Glutamatergic neuron (in vitro differentiated cells): ENCODE measurements around the gene TAGLN3. TPM values are rescaled to one million over a fixed set of nuclear protein-coding genes. Genes with fewer than 3 reads are reported as not detected.
"Not testable (repeated sequence)": the region's sequence is repeated elsewhere in the genome, so short reads cannot be mapped to it uniquely, and the experiment has no call there.

ENCODE experiments used
- DNase-seq: peaks from one replicate; pipeline ENCODE4 v3.0.0; 2022
- H3K27ac Mint-ChIP-seq: one replicate; pipeline ENCODE4 v1.8.0; 2020; ENCODE audit warnings: mild to moderate bottlenecking, mixed read lengths, inconsistent platforms; ENCODE audit not compliant: unreplicated experiment
- H3K27me3 Mint-ChIP-seq: one replicate; pipeline ENCODE4 v1.8.0; 2020; ENCODE audit warnings: mild to moderate bottlenecking, moderate library complexity, mixed read lengths, inconsistent platforms; ENCODE audit not compliant: unreplicated experiment
- H3K36me3 Mint-ChIP-seq: one replicate; pipeline ENCODE4 v1.8.0; 2020; ENCODE audit warnings: mild to moderate bottlenecking, mixed read lengths, inconsistent platforms; ENCODE audit not compliant: unreplicated experiment
- H3K4me1 Mint-ChIP-seq: one replicate; pipeline ENCODE4 v1.8.0; 2020; ENCODE audit warnings: mild to moderate bottlenecking, low read depth, mixed read lengths, inconsistent platforms; ENCODE audit not compliant: unreplicated experiment
- H3K4me3 Mint-ChIP-seq: one replicate; pipeline ENCODE4 v1.8.0; 2020; ENCODE audit warnings: mild to moderate bottlenecking, mixed read lengths, inconsistent platforms; ENCODE audit not compliant: unreplicated experiment
- H3K9me3 Mint-ChIP-seq: one replicate; pipeline ENCODE4 v1.8.0; 2020; ENCODE audit warnings: mild to moderate bottlenecking, moderate library complexity, mixed read lengths, inconsistent platforms; ENCODE audit not compliant: unreplicated experiment
- CTCF ChIP-seq: fragments of 200-600 bp; sonication (generic); IDR thresholded peaks from one replicate; pipeline ENCODE4 v1.5.0; 2021; ENCODE audit not compliant: partially characterized antibody, unreplicated experiment
- total RNA-seq: library from RNA; stranded (reverse); fragmentation: NEBNext Ultra II Directional; extraction: Animal tissue kit (Norgen Biotek cat#: 25700); gene quantifications from one replicate; pipeline ENCODE4 v1.2.1, GENCODE V29; 2021; ENCODE audit not compliant: unreplicated experiment

The TAGLN3 gene
- total RNA-seq, 1 donor from 2014 or later: 819 TPM

GRCh38 chr3:112034436-112034835, 35.7 kb downstream of the TAGLN3 start, which contains the start of gene TMPRSS7:
TSS of gene TMPRSS7 (plus strand) at chr3:112034736. CDS start at chr3:112034846, 110 bp downstream.
- Mint-ChIP-seq H3K4me3 (no peak within 1 kb of the TSS), H3K27ac (no peak within 1 kb of the TSS), H3K9me3 (no peaks in the 10 kb centered on the region), H3K27me3 (no peaks in the 10 kb centered on the region), H3K4me1 (peaks cover 19% of the 10 kb centered on the region), H3K36me3 (peaks cover 4% of the 10 kb centered on the region)
- TF ChIP-seq CTCF: no peak
- no peak for DNase-seq

GRCh38 chr3:112035241-112035640, 36.5 kb downstream of the TAGLN3 start:
- no peak for DNase-seq
- no peak overlapping the region for H3K4me3 Mint-ChIP-seq
- H3K27me3 Mint-ChIP-seq: no peaks in the 10 kb centered on the region
- H3K4me1 Mint-ChIP-seq: peaks cover 19% of the 10 kb centered on the region
- no peak for TF ChIP-seq CTCF
- H3K27ac Mint-ChIP-seq: no peak overlapping the region
- peaks cover 4% of the 10 kb centered on the region for H3K36me3 Mint-ChIP-seq
- H3K9me3 Mint-ChIP-seq: no peaks in the 10 kb centered on the region

- not testable (repeated sequence) for DNase-seq, H3K36me3 Mint-ChIP-seq
- H3K4me1 Mint-ChIP-seq: peaks cover 17% of the 10 kb centered on the region
Observed at GRCh38 chr3:112037194-112037593, 38.5 kb downstream of the TAGLN3 start.

GRCh38 chr3:112038863-112039262, 40.1 kb downstream of the TAGLN3 start:
- Mint-ChIP-seq H3K36me3 (peaks cover 4% of the 10 kb centered on the region), H3K4me3 (no peak overlapping the region), H3K27me3 (no peaks in the 10 kb centered on the region), H3K4me1 (peaks cover 6% of the 10 kb centered on the region), H3K9me3 (no peaks in the 10 kb centered on the region), H3K27ac (no peak overlapping the region)
- no peak for DNase-seq
- no peak for TF ChIP-seq CTCF

More at GRCh38 chr3:112037194-112037593, 38.5 kb downstream of the TAGLN3 start:
- H3K9me3 Mint-ChIP-seq, H3K27ac Mint-ChIP-seq, H3K27me3 Mint-ChIP-seq, H3K4me3 Mint-ChIP-seq: not testable (repeated sequence)

GRCh38 chr3:112041321-112041720, 42.6 kb downstream of the TAGLN3 start:
- TF ChIP-seq CTCF: no peak
- DNase-seq: no peak
- H3K36me3 Mint-ChIP-seq: peaks cover 4% of the 10 kb centered on the region
- H3K27ac Mint-ChIP-seq: no peak overlapping the region
- no peaks in the 10 kb centered on the region for H3K9me3 Mint-ChIP-seq
- H3K27me3 Mint-ChIP-seq: no peaks in the 10 kb centered on the region
- no peaks in the 10 kb centered on the region for H3K4me1 Mint-ChIP-seq
- H3K4me3 Mint-ChIP-seq: no peak overlapping the region
